Osteocyte (in vitro differentiated cells): ENCODE measurements around the gene ADD2. TPM values are rescaled to one million over a fixed set of nuclear protein-coding genes. Genes with fewer than 3 reads are reported as not detected.

Source experiments
- DNase-seq: peaks from one replicate; pipeline ENCODE4 v3.0.0; 2021; ENCODE audit warnings: mixed read lengths; ENCODE audit not compliant: unreplicated experiment; ENCODE audit errors: extremely low spot score
- H3K27ac Mint-ChIP-seq: one replicate; pipeline ENCODE4 v1.8.0; 2021; ENCODE audit warnings: mild to moderate bottlenecking, mixed read lengths; ENCODE audit not compliant: unreplicated experiment
- H3K27me3 Mint-ChIP-seq: one replicate; pipeline ENCODE4 v1.8.0; 2021; ENCODE audit warnings: mixed read lengths; ENCODE audit not compliant: unreplicated experiment
- H3K36me3 Mint-ChIP-seq: one replicate; pipeline ENCODE4 v1.8.0; 2021; ENCODE audit warnings: mixed read lengths; ENCODE audit not compliant: unreplicated experiment
- H3K4me1 Mint-ChIP-seq: one replicate; pipeline ENCODE4 v1.8.0; 2021; ENCODE audit warnings: mixed read lengths; ENCODE audit not compliant: unreplicated experiment
- H3K4me3 Mint-ChIP-seq: one replicate; pipeline ENCODE4 v1.8.0; 2021; ENCODE audit warnings: mild to moderate bottlenecking, moderate library complexity, mixed read lengths; ENCODE audit not compliant: unreplicated experiment
- H3K9me3 Mint-ChIP-seq: one replicate; pipeline ENCODE4 v1.8.0; 2021; ENCODE audit warnings: mixed read lengths; ENCODE audit not compliant: unreplicated experiment
- CTCF ChIP-seq: fragments of 200-600 bp; sonication (generic); IDR thresholded peaks from 2 replicates; pipeline ENCODE4 v1.5.0; 2021; ENCODE audit warnings: antibody characterized with exemption, mild to moderate bottlenecking, moderate library complexity
- total RNA-seq: library from RNA; stranded (reverse); gene quantifications from 2 replicates; pipeline ENCODE4 v1.2.1, GENCODE V29; 2021

Gene ADD2
- total RNA-seq, 1 donor from 2014 or later, result not detected

- Mint-ChIP-seq H3K9me3 (no peaks in the 10 kb centered on the region), H3K27ac (no peak overlapping the region), H3K36me3 (no peaks in the 10 kb centered on the region), H3K27me3 (peaks cover 63% of the 10 kb centered on the region), H3K4me1 (no peaks in the 10 kb centered on the region), H3K4me3 (no peak overlapping the region)
- DNase-seq, result no peak
- no peak for TF ChIP-seq CTCF
Measured at GRCh38 chr2:70784320-70784719, 16.3 kb upstream of the ADD2 start.

DNA sequence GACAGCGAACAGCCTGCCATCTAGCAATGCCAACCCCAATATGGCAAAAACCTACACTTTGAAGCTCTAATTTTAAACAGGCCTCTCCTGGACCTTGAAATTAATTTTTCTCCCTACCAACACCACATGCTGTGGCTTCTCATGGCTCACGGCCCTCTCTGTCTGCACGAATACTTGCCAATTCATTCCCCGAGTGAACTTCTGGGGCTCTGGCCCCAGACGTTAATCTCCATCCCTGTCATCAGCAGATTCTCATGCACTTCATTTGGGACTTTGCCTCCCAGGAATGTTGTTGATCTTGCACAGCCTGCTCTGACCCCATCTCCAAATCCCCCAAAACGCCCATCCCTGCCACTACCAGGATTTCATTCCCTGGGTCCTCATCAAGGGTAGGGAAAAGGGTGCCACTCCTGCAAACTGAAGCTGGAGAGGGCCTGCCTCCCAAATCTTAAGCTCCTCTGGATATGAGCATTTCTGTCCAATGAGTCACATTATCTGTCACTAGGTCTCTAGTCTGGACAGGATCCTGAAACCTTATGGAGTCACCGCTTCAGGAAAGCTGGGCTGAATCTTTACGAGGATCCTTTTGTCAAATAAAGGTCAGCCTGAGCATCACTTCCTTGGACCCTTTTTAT, 12.0 kb upstream of the ADD2 start:
- H3K9me3 Mint-ChIP-seq, result no peaks in the 10 kb centered on the region
- H3K27me3 Mint-ChIP-seq, result peaks cover 55% of the 10 kb centered on the region
- no peak for TF ChIP-seq CTCF
- H3K4me1 Mint-ChIP-seq, result no peaks in the 10 kb centered on the region
- no peak for DNase-seq
- no peak overlapping the region for H3K4me3 Mint-ChIP-seq
- no peak overlapping the region for H3K27ac Mint-ChIP-seq
- no peaks in the 10 kb centered on the region for H3K36me3 Mint-ChIP-seq

DNA sequence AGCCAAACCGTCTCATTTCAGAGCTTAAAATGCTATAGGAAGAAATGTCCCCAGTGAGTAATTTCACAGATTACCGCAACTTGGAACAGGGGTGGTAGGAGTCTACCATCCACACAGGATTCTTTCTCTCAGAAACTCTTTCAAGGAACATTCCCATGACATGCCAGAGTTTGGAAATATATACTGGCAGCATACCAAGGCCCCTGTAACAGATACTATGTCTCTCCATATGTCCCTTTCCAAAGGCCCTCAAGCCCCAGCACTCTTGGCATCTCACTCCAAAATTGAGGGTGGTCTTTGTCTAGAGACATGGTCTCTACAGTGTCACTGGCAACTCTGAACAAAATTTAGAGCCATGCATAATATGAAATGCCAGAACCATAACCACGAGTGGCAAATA, 11.5 kb upstream of the ADD2 start:
- Mint-ChIP-seq H3K27ac (no peak overlapping the region), H3K36me3 (no peaks in the 10 kb centered on the region), H3K4me1 (no peaks in the 10 kb centered on the region), H3K27me3 (peaks cover 58% of the 10 kb centered on the region), H3K9me3 (no peaks in the 10 kb centered on the region), H3K4me3 (no peak overlapping the region)
- no peak for TF ChIP-seq CTCF
- DNase-seq, result no peak

- DNase-seq, result no peak
- Mint-ChIP-seq H3K27ac (no peak overlapping the region), H3K27me3 (peaks cover 67% of the 10 kb centered on the region), H3K36me3 (no peaks in the 10 kb centered on the region), H3K4me3 (no peak overlapping the region), H3K4me1 (no peaks in the 10 kb centered on the region), H3K9me3 (no peaks in the 10 kb centered on the region)
- TF ChIP-seq CTCF, result no peak
Measured at GRCh38 chr2:70778676-70779075, 10.7 kb upstream of the ADD2 start.

- TF ChIP-seq CTCF, result no peak
- no peak overlapping the region for H3K4me3 Mint-ChIP-seq
- no peaks in the 10 kb centered on the region for H3K9me3 Mint-ChIP-seq
- no peaks in the 10 kb centered on the region for H3K36me3 Mint-ChIP-seq
- no peaks in the 10 kb centered on the region for H3K4me1 Mint-ChIP-seq
- no peak for DNase-seq
- no peak overlapping the region for H3K27ac Mint-ChIP-seq
- peaks cover 76% of the 10 kb centered on the region for H3K27me3 Mint-ChIP-seq
Measured at GRCh38 chr2:70777450-70777849, 9.4 kb upstream of the ADD2 start.
